ENCODE measurements around the gene NSFL1C.

The NSFL1C gene

DNA sequence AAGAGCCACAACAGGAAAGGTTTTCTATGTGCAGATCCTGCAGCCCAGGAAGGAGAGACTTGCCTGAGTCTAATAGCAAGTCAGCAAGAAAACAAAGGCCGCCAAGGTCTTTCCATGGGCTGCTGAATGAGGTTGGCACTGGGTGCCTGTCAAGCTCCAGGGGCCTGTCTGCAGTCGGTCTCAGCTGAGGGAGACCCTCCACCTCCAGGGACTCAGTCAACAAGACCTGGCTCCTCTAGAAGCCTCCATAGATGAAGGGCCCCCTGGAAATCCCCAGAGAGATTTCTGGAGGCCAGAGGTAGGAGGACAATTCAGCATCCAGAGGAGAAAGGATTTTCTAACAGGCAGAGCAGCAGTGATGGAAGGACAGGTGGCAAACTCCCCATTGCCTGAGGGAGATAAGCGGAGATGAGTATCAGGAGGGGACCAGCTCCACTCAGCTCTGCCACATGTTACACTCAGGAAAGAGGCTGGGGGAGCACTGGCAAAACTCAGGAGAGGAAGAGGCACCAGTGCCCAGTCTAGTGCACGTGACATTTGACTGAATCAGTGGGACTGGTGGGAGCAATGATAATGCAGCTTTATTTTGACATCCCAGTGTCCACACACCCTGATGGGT, 40.3 kb downstream of the NSFL1C start:
- TF ChIP-seq, protein P1, sequence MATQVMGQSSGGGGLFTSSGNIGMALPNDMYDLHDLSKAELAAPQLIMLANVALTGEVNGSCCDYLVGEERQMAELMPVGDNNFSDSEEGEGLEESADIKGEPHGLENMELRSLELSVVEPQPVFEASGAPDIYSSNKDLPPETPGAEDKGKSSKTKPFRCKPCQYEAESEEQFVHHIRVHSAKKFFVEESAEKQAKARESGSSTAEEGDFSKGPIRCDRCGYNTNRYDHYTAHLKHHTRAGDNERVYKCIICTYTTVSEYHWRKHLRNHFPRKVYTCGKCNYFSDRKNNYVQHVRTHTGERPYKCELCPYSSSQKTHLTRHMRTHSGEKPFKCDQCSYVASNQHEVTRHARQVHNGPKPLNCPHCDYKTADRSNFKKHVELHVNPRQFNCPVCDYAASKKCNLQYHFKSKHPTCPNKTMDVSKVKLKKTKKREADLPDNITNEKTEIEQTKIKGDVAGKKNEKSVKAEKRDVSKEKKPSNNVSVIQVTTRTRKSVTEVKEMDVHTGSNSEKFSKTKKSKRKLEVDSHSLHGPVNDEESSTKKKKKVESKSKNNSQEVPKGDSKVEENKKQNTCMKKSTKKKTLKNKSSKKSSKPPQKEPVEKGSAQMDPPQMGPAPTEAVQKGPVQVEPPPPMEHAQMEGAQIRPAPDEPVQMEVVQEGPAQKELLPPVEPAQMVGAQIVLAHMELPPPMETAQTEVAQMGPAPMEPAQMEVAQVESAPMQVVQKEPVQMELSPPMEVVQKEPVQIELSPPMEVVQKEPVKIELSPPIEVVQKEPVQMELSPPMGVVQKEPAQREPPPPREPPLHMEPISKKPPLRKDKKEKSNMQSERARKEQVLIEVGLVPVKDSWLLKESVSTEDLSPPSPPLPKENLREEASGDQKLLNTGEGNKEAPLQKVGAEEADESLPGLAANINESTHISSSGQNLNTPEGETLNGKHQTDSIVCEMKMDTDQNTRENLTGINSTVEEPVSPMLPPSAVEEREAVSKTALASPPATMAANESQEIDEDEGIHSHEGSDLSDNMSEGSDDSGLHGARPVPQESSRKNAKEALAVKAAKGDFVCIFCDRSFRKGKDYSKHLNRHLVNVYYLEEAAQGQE (IDR thresholded peaks at IDR 0.05; ENCODE audit: low read depth): no peak
- TF ChIP-seq YY1 (IDR thresholded peaks at IDR 0.05; ENCODE audit: low read depth): no peak
- no peak for TF ChIP-seq EGR1 (IDR thresholded peaks at IDR 0.05)
- TF ChIP-seq, protein P2, sequence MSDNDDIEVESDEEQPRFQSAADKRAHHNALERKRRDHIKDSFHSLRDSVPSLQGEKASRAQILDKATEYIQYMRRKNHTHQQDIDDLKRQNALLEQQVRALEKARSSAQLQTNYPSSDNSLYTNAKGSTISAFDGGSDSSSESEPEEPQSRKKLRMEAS (IDR thresholded peaks at IDR 0.05): no peak
- TF ChIP-seq, protein P3, sequence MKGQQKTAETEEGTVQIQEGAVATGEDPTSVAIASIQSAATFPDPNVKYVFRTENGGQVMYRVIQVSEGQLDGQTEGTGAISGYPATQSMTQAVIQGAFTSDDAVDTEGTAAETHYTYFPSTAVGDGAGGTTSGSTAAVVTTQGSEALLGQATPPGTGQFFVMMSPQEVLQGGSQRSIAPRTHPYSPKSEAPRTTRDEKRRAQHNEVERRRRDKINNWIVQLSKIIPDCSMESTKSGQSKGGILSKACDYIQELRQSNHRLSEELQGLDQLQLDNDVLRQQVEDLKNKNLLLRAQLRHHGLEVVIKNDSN (IDR thresholded peaks at IDR 0.05): no peak
- no peak for TF ChIP-seq TAF1 (IDR thresholded peaks at IDR 0.05; ENCODE audit: low read depth)
- no peak for TF ChIP-seq TEAD4 (IDR thresholded peaks at IDR 0.05)
- TF ChIP-seq NFIC (IDR thresholded peaks at IDR 0.05): no peak
- TF ChIP-seq TCF12 (IDR thresholded peaks at IDR 0.05; ENCODE audit: low read depth): no peak
- TF ChIP-seq ZBTB7A (IDR thresholded peaks at IDR 0.05; ENCODE audit: low read depth): no peak

DNA sequence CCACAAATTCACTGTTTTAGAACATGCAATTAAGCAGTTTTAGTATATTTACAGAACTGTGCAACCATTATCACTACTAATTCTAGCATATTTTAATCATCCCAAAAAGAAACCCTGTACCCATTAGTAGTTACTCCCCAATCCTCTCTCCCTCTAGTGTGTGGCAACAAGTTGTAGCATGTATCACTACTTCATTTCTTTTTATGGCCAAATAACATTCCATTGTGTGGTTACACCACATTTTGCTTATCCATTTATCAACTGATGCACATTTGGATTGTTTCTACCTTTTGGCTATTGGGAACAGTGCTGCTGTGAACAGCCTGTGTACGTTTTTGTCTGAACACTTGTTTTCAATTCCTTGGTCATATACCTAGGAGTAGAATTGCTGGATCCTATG, 42.3 kb downstream of the NSFL1C start:
- TF ChIP-seq, protein P3 (IDR thresholded peaks at IDR 0.05): no peak
- TF ChIP-seq YY1 (IDR thresholded peaks at IDR 0.05; ENCODE audit: low read depth) (no peak), CREB1 (IDR thresholded peaks at IDR 0.05; ENCODE audit: low read depth) (no peak), TAF1 (IDR thresholded peaks at IDR 0.05; ENCODE audit: low read depth) (no peak)

DNA sequence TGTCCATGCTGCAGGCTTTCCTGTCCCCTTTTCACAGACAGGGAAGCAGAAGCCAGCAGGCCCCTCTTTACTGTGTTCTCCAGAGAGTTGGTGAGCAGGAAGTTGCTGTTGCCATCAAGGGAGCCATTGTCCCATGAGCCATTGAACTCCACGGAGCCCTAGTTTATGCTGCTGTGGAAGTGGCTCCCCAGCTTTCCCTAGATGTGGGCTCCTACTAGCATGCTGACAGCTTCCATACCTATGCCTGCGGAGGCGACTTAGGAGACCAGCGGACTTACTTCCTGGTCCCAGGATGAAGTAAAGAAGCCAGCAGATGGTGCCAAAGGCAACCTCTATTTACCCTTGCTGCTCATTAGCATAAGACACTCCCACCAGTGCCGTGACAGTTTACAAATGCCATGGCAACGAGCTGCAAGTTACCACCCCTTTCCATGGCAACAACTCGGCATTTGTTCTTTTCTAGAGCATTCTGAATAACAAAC, 43.0 kb downstream of the NSFL1C start:
- TF ChIP-seq EGR1 (IDR thresholded peaks at IDR 0.05) (no peak), RAD21 (IDR thresholded peaks at IDR 0.05; ENCODE audit: low read depth) (peak; percentile 63), NFIC (IDR thresholded peaks at IDR 0.05) (no peak), TCF12 (IDR thresholded peaks at IDR 0.05; ENCODE audit: low read depth) (no peak), FOXM1 (IDR thresholded peaks at IDR 0.05; ENCODE audit: borderline replicate concordance, low read depth) (no peak), EP300 (IDR thresholded peaks at IDR 0.05; ENCODE audit: borderline replicate concordance) (no peak), TAF1 (IDR thresholded peaks at IDR 0.05; ENCODE audit: low read depth) (no peak)
- TF ChIP-seq, protein P2 (IDR thresholded peaks at IDR 0.05): no peak
- TF ChIP-seq, protein P1 (IDR thresholded peaks at IDR 0.05; ENCODE audit: low read depth): no peak

DNA sequence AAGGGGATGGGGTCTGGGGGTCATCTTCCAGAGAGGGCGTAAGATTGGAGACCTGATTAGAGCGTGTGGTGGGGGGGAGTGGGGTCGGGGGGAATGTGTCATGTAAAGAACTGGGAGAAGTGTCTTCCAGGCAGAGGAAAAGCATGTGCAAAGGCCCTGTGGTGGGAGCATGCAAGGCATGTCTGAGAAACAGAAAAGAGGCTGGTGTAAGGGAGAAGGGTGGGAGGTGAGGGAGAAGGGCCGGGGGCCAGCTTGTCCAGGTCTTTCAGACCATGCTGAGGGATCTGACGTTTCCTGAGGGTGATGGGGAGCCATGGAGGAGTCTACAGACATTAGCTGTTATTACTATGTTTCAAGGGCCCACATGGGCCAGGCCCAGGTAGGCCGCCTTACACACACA, 43.4 kb downstream of the NSFL1C start:
- TF ChIP-seq TAF1 (IDR thresholded peaks at IDR 0.05; ENCODE audit: low read depth): no peak
- no peak for TF ChIP-seq CEBPB (IDR thresholded peaks at IDR 0.05)
- TF ChIP-seq RAD21 (IDR thresholded peaks at IDR 0.05; ENCODE audit: low read depth): no peak
- no peak for TF ChIP-seq TCF12 (IDR thresholded peaks at IDR 0.05; ENCODE audit: low read depth)
- no peak for TF ChIP-seq FOXM1 (IDR thresholded peaks at IDR 0.05; ENCODE audit: borderline replicate concordance, low read depth)
- TF ChIP-seq, protein P3 (IDR thresholded peaks at IDR 0.05): no peak
- TF ChIP-seq ZBTB7A (IDR thresholded peaks at IDR 0.05; ENCODE audit: low read depth): no peak
- TF ChIP-seq, protein P2 (IDR thresholded peaks at IDR 0.05): no peak
- no peak for TF ChIP-seq TEAD4 (IDR thresholded peaks at IDR 0.05)
- no peak for TF ChIP-seq CREB1 (IDR thresholded peaks at IDR 0.05; ENCODE audit: low read depth)
- TF ChIP-seq EGR1 (IDR thresholded peaks at IDR 0.05): no peak
- TF ChIP-seq NFIC (IDR thresholded peaks at IDR 0.05): no peak
- TF ChIP-seq YY1 (IDR thresholded peaks at IDR 0.05; ENCODE audit: low read depth): no peak
- TF ChIP-seq, protein P1 (IDR thresholded peaks at IDR 0.05; ENCODE audit: low read depth): no peak
- TF ChIP-seq EP300 (IDR thresholded peaks at IDR 0.05; ENCODE audit: borderline replicate concordance): no peak
